HCT116 (cell line): ENCODE measurements around the gene WDR5. TPM values are rescaled to one million over a fixed set of nuclear protein-coding genes. Genes with fewer than 3 reads are reported as not detected.

Experiments used
- ATAC-seq: fragments of 200-7000 bp; cut with Tn5 transposase; 2 replicates; pipeline ENCODE4 v1.9.1; 2020; ENCODE audit warnings: mild to moderate bottlenecking, moderate library complexity
- BruUV-seq: library from RNA; stranded (reverse); fragments of 400-500 nt; replicated peaks from 2 replicates; lab custom pipeline; 2021; lab: Mats Ljungman, UMichigan
- CTCF ChIA-PET: fragments of 300-600 bp; sonication (Branson Sonifier 250); formaldehyde crosslinking; loops from one replicate; lab custom pipeline; 2021; ENCODE audit warnings: antibody characterized with exemption; lab: Charles Lee
- POLR2A ChIA-PET: fragments of 300-600, 350-600 bp; sonication (Branson Sonifier 250); formaldehyde crosslinking; loops from one replicate; lab custom pipeline; 2021; ENCODE audit warnings: antibody characterized with exemption; lab: Charles Lee
- RAD21 ChIA-PET, 2 experiments: fragments of 300-600 bp; sonication (Branson Sonifier 250); formaldehyde crosslinking; loops; one replicate each; lab custom pipeline; 2023; ENCODE audit warnings: low total read pairs in 2 of 2; ENCODE audit not compliant: uncharacterized antibody in 2 of 2, unreplicated experiment in 2 of 2, low non-redundant PET in 1 of 2; lab: Charles Lee
- DNase-seq: peaks from one replicate; pipeline ENCODE4 v3.0.0-alpha.2; 2010; ENCODE audit warnings: low read depth, low spot score
- H2AFZ ChIP-seq: fragments of 200-600 bp; shearing (Covaris generic), sonication (generic); 2 replicates; pipeline ENCODE4 v1.6.1; 2017; ENCODE audit warnings: low read depth, mixed run types, mixed read lengths, antibody characterized with exemption, low read length; ENCODE audit not compliant: poor library complexity, severe bottlenecking
- H3K27ac ChIP-seq: 2 replicates; pipeline ENCODE4 v1.5.1; 2012; ENCODE audit warnings: low read depth, low read length
- H3K27me3 ChIP-seq: fragments of 200-600 bp; sonication (generic); 2 replicates; pipeline ENCODE4 v1.6.1; 2016; ENCODE audit warnings: mixed run types, low read length, mixed read lengths; ENCODE audit not compliant: insufficient read depth
- H3K36me3 ChIP-seq, 2 experiments: fragments of 200-500 bp in 1 of 2; fragments of 200-600 bp in 1 of 2; sonication (Bioruptor generic) in 1 of 2; sonication (generic) in 1 of 2; 2 replicates each; pipeline versions ENCODE4 v1.5.1 to v1.6.1; 2014 to 2016; ENCODE audit warnings: low read length in 2 of 2, inconsistent platforms in 1 of 2, mixed read lengths in 1 of 2, mixed run types in 1 of 2; ENCODE audit not compliant: insufficient read depth in 2 of 2, control insufficient read depth in 1 of 2
- H3K4me1 ChIP-seq, 2 experiments: fragments of 200-600 bp in 1 of 2; sonication (generic) in 1 of 2; 2 replicates each; pipeline versions ENCODE4 v1.5.1 to v1.6.1; 2012 to 2017; ENCODE audit warnings: low read length in 2 of 2, inconsistent platforms in 1 of 2, mild to moderate bottlenecking in 1 of 2, mixed read lengths in 1 of 2, mixed run types in 1 of 2, moderate library complexity in 1 of 2; ENCODE audit not compliant: insufficient read depth in 2 of 2, control insufficient read depth in 1 of 2
- H3K4me2 ChIP-seq: fragments of 200-600 bp; sonication (generic); 2 replicates; pipeline ENCODE4 v1.6.1; 2017; ENCODE audit warnings: mixed run types, low read length, mixed read lengths
- H3K4me3 ChIP-seq, 2 experiments: fragments of 200-600 bp in 1 of 2; sonication (generic) in 1 of 2; replicated peaks in 1 of 2; 2 replicates each; pipeline ENCODE4 v1.5.1; 2011 to 2016; ENCODE audit warnings: low read length in 2 of 2, control low read depth in 1 of 2, low read depth in 1 of 2, mild to moderate bottlenecking in 1 of 2, mixed read lengths in 1 of 2, mixed run types in 1 of 2
- H3K79me2 ChIP-seq: fragments of 200-600 bp; sonication (generic); 2 replicates; pipeline ENCODE4 v1.6.1; 2017; ENCODE audit warnings: mild to moderate bottlenecking, mixed run types, low read length, moderate library complexity, mixed read lengths; ENCODE audit not compliant: insufficient read depth
- H3K9ac ChIP-seq: fragments of 200-600 bp; sonication (generic); 2 replicates; pipeline ENCODE4 v1.6.1; 2016; ENCODE audit warnings: low read length, mixed read lengths
- H3K9me2 ChIP-seq: fragments of 200-600 bp; sonication (generic), shearing (Covaris generic); 2 replicates; pipeline ENCODE4 v1.6.1; 2017; ENCODE audit warnings: mixed run types, mild to moderate bottlenecking, moderate library complexity; ENCODE audit not compliant: insufficient read depth
- H3K9me3 ChIP-seq, 2 experiments: fragments of 200-500 bp in 1 of 2; fragments of 200-600 bp in 1 of 2; sonication (Bioruptor generic) in 1 of 2; sonication (generic) in 1 of 2; 2 replicates each; pipeline ENCODE4 v1.6.1; 2014 to 2017; ENCODE audit warnings: low read length in 2 of 2, mixed read lengths in 2 of 2, inconsistent platforms in 1 of 2, low read depth in 1 of 2, mild to moderate bottlenecking in 1 of 2, mixed run types in 1 of 2, moderate library complexity in 1 of 2; ENCODE audit not compliant: control insufficient read depth in 1 of 2, insufficient read depth in 1 of 2
- H4K20me1 ChIP-seq: fragments of 200-600 bp; sonication (generic), shearing (Covaris generic); 2 replicates; pipeline ENCODE4 v1.6.1; 2017; ENCODE audit warnings: mixed run types, mild to moderate bottlenecking, moderate library complexity; ENCODE audit not compliant: insufficient read depth
- CEBPB ChIP-seq: IDR thresholded peaks from 2 replicates; pipeline ENCODE4 v1.6.1; 2012; ENCODE audit warnings: low read depth
- EGR1 ChIP-seq: IDR thresholded peaks from 2 replicates; pipeline ENCODE4 v1.6.1; 2012; ENCODE audit warnings: low read depth
- POLR2AphosphoS5 ChIP-seq: IDR thresholded peaks from 2 replicates; pipeline ENCODE4 v1.6.1; 2011; ENCODE audit warnings: mild to moderate bottlenecking, low read depth, low read length, moderate library complexity
- RAD21 ChIP-seq: IDR thresholded peaks from 2 replicates; pipeline ENCODE4 v1.6.1; 2012; ENCODE audit warnings: low read depth, mild to moderate bottlenecking
- SP1 ChIP-seq: IDR thresholded peaks from 2 replicates; pipeline ENCODE4 v1.6.1; 2012; ENCODE audit warnings: low read depth
- SRF ChIP-seq: IDR thresholded peaks from 2 replicates; pipeline ENCODE4 v1.6.1; 2012; ENCODE audit warnings: low read depth
- TCF7L2 ChIP-seq: IDR thresholded peaks from 2 replicates; pipeline ENCODE4 v1.7.0; 2011; ENCODE audit warnings: borderline replicate concordance, inconsistent platforms; ENCODE audit not compliant: insufficient read depth, insufficient read length; ENCODE audit errors: extremely low read depth
- ZFX ChIP-seq: fragments of 450-650 bp; IDR thresholded peaks from 2 replicates; pipeline ENCODE4 v1.6.1; 2017
- ZNF274 ChIP-seq: fragments of 200-500 bp; sonication (Bioruptor generic); IDR thresholded peaks from 2 replicates; pipeline ENCODE4 v1.6.1; 2014; ENCODE audit warnings: mild to moderate bottlenecking, low read depth, low read length, inconsistent platforms
- intact Hi-C: fragments of 100-400 bp; cut with micrococcal nuclease; formaldehyde crosslinking; loops from 2 replicates; pipeline ENCODE4 v1.10.0; 2022
- total RNA-seq: library from RNA; stranded (reverse); gene quantifications from one replicate; pipeline ENCODE4 v1.2.1, GENCODE V29; 2021; ENCODE audit not compliant: unreplicated experiment
- TF ChIP-seq, protein P1 (sequence below): IDR thresholded peaks from 2 replicates; pipeline ENCODE4 v1.6.1; 2012
- TF ChIP-seq, protein P2 (sequence below): IDR thresholded peaks from 2 replicates; pipeline ENCODE4 v1.6.1; 2012
- TF ChIP-seq, protein P3 (sequence below): IDR thresholded peaks from 2 replicates; pipeline ENCODE4 v1.6.1; 2012; ENCODE audit warnings: low read depth
- TF ChIP-seq, protein P4 (sequence below): IDR thresholded peaks from 2 replicates; pipeline ENCODE4 v1.6.1; 2011; ENCODE audit warnings: mild to moderate bottlenecking, low read length, moderate library complexity; ENCODE audit not compliant: insufficient replicate concordance; ENCODE audit errors: extremely low read depth

The WDR5 gene
- total RNA-seq, 1 experiment from 2014 or later: 55.8 TPM

DNA sequence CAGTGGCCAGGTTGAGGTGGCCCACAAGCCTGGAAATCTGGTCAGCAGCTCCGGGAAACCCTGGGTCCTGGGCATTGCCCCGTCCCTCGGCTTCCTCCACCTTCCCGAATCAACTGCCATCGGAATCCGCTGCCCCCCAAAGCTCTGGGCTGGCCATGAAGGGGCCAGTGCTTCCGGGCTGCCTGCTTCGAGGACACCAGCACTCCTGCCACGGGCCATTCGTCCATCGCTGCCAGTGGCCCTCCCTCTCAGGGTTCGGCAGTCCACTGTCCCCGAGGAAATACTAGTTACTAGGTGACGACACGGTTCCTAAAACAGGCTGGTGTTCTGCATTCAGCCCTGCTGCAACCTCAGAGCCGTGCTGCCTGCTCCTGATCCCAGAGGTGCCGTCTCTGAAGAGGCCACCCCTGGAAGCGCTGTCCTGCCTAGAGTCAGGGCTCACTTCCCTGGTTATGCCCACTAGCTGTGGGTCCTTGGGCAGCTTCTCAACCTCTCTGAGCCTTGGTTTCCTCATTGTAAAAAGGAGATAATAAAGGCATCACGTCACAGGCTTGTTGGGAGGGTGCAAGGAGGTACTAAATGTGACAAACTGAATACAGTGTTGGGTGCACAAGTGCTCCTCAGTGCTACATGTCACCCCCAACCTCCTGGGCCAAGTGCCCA lies 3.5 kb upstream of the WDR5 start:
- ChIA-PET CTCF (no interaction called here), POLR2A (no interaction called here), RAD21 (interaction anchor here in 1 of 2 experiments (0.5 kb wide), 1 partner anchor 64 kb away, joined by 6 read pairs; no protein-coding TSS in a partner anchor)
- H3K9ac ChIP-seq: no peak overlapping the region
- H3K27me3 ChIP-seq: no peaks in the 10 kb centered on the region
- H3K27ac ChIP-seq: no peak overlapping the region
- no TSS peak for BruUV-seq
- no peak overlapping the region for H3K4me3 ChIP-seq
- H4K20me1 ChIP-seq: no peaks in the 10 kb centered on the region
- intact Hi-C loops: no loop called here
- peaks cover 12% of the 10 kb centered on the region for H3K79me2 ChIP-seq
- peaks cover 0 to 2% of the 10 kb centered on the region in 2 experiments; a peak in 1 of 4 replicates for H3K36me3 ChIP-seq
- no peak overlapping the region for H3K4me2 ChIP-seq
- H3K4me1 ChIP-seq: peaks cover 12 to 23% of the 10 kb centered on the region in 2 experiments; a peak in 3 of 4 replicates
- no peaks in the 10 kb centered on the region for H3K9me3 ChIP-seq
- no peaks in the 10 kb centered on the region for H3K9me2 ChIP-seq
- H2AFZ ChIP-seq: no peak overlapping the region
- TF ChIP-seq SP1 (no peak), CEBPB (no peak), TCF7L2 (no peak), EGR1 (no peak), SRF (no peak), RAD21 (no peak), POLR2AphosphoS5 (no peak), ZNF274 (no peak), ZFX (no peak)
- TF ChIP-seq, protein P1, sequence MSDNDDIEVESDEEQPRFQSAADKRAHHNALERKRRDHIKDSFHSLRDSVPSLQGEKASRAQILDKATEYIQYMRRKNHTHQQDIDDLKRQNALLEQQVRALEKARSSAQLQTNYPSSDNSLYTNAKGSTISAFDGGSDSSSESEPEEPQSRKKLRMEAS: no peak
- TF ChIP-seq, protein P2, sequence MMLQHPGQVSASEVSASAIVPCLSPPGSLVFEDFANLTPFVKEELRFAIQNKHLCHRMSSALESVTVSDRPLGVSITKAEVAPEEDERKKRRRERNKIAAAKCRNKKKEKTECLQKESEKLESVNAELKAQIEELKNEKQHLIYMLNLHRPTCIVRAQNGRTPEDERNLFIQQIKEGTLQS: no peak
- TF ChIP-seq, protein P3, sequence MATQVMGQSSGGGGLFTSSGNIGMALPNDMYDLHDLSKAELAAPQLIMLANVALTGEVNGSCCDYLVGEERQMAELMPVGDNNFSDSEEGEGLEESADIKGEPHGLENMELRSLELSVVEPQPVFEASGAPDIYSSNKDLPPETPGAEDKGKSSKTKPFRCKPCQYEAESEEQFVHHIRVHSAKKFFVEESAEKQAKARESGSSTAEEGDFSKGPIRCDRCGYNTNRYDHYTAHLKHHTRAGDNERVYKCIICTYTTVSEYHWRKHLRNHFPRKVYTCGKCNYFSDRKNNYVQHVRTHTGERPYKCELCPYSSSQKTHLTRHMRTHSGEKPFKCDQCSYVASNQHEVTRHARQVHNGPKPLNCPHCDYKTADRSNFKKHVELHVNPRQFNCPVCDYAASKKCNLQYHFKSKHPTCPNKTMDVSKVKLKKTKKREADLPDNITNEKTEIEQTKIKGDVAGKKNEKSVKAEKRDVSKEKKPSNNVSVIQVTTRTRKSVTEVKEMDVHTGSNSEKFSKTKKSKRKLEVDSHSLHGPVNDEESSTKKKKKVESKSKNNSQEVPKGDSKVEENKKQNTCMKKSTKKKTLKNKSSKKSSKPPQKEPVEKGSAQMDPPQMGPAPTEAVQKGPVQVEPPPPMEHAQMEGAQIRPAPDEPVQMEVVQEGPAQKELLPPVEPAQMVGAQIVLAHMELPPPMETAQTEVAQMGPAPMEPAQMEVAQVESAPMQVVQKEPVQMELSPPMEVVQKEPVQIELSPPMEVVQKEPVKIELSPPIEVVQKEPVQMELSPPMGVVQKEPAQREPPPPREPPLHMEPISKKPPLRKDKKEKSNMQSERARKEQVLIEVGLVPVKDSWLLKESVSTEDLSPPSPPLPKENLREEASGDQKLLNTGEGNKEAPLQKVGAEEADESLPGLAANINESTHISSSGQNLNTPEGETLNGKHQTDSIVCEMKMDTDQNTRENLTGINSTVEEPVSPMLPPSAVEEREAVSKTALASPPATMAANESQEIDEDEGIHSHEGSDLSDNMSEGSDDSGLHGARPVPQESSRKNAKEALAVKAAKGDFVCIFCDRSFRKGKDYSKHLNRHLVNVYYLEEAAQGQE: no peak
- TF ChIP-seq, protein P4, sequence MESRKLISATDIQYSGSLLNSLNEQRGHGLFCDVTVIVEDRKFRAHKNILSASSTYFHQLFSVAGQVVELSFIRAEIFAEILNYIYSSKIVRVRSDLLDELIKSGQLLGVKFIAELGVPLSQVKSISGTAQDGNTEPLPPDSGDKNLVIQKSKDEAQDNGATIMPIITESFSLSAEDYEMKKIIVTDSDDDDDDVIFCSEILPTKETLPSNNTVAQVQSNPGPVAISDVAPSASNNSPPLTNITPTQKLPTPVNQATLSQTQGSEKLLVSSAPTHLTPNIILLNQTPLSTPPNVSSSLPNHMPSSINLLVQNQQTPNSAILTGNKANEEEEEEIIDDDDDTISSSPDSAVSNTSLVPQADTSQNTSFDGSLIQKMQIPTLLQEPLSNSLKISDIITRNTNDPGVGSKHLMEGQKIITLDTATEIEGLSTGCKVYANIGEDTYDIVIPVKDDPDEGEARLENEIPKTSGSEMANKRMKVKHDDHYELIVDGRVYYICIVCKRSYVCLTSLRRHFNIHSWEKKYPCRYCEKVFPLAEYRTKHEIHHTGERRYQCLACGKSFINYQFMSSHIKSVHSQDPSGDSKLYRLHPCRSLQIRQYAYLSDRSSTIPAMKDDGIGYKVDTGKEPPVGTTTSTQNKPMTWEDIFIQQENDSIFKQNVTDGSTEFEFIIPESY: no peak
- DNase-seq (no peak), ATAC-seq (no peak)
